ENCODE measurements around the gene TM4SF20.

- TF ChIP-seq CTCF (IDR thresholded peaks at IDR 0.05) (no peak), POLR2A (IDR thresholded peaks at IDR 0.05) (no peak)
Measured at GRCh38 chr2:227389231-227389630, 10.1 kb upstream of the TM4SF20 start.
